ENCODE measurements around the gene TGM1.
"Not testable (repeated sequence)": the region's sequence is repeated elsewhere in the genome, so short reads cannot be mapped to it uniquely, and the experiment has no call there.

TGM1 gene

DNA sequence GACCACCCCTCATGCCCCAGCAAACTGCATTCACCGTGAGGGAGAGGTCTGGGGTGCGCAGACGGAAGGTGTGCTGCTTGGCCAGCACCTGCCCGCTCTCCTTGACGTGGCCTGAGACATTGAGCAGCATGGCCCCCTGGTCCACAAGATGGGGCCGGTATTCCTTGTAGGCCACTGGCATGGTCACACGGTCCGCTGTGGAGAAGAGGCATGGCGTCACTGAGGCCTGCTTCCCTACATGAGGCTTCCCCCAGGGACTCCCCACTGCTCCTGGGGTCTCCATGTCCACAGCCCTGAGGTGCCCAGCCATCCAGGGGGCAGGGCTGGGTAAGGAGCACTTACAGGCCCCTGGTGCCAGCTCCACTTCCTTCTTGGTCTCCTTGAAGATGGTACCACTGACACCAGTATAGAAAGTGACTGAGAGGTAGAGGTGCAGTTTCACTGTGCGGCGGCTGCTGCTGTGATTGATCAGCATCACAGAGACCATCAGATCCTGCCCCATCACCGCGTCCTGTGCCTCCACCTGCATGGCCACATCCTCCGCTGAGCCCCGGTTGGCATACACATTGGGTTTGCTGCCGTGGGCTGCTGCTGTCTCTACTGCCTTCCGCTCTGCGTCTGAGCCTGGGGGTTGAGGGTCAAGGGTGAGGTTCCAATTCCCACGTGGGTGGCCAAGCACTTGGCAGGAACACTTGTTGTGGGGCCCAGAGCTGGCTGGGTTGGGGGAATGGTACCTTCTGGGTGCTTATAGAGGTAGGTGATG lies 8.2 kb downstream of the TGM1 start:
- DNase-seq (ENCODE audit: low read depth) = no peak

DNA sequence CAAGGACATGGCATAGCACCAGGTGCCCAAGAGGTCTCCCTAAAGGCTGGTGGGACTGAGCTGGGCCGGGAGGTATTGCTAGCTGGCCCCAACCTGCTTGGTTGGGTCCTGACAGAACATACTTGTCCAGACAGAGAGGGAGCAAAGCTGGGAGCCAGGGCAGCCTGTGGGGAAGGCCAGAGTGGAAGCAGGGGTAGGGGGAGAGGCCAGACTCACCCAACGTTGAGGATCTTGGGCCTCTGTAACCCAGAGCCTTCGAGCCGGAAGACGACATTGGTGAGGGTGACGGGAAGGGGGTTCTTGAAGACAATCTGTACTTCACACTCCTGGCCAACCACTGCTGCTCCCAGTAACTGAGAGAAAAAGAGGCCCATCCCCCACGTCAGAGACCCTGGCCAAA lies 9.0 kb downstream of the TGM1 start:
- DNase-seq (ENCODE audit: low read depth) = no peak

- DNase-seq (ENCODE audit: low read depth) = no peak
Measured at GRCh38 chr14:24252289-24253124, 10.5 kb downstream of the TGM1 start.

DNA sequence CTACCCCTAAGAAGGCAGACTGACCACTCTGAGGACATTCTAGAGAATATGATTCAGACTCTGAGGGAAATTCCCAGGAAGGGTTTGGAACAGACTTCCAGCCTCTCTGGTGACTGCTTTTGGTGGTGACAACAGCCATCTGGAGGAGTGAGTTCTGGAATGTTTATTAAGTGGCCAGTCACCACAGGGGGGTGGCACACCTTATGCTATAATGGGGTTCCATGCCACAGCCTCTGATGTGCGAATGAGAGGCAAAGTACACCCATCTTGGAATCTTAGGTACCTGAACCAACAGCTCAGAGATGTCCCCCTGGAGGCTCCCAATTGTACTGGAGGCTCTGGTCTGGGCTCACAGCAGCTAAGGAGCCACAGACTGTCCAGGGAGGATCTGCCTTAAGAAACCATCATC lies 11.1 kb downstream of the TGM1 start:
- DNase-seq (ENCODE audit: low read depth) = peak; percentile 72

DNA sequence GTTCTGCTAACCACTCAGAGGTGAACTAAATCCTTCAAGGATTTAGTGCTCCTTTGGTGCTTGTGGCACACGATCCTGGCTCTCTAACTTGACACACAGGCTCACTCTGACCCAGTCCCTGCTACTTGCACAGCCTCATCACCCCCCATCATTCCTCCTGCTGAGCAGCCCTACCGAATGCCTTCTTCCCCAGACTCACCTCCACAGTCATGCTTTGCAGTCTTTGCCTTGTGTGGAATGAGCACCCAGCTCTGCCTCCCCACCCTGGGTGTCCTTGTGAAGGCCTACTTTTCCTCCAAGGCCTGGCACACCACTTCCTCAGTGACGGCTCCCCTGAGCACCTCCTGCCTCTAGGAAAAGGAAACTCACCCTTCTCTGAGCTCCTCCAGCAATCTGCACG lies 12.6 kb downstream of the TGM1 start:
- no peak for DNase-seq (ENCODE audit: low read depth)

- no peak for DNase-seq (ENCODE audit: low read depth)
Measured at GRCh38 chr14:24249230-24250021, 13.6 kb downstream of the TGM1 start.

DNA sequence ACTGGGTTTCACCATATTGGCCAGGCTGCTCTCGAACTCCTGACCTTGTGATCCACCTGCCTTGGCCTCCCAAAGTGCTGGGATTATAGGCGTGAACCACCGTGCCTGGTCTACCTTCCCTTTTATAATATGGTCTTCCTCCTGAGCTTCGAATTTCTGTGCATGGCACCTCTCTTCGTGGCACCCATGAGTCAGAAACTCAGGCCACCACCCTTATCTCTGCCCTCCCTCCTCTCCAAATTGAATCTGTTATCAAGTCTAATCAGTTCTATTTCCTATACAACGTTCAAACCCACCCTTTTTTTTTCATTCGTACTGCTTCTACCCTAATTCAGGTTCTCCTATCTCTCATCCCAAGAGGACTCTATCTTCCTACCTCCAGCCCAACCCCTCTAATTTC lies 15.6 kb downstream of the TGM1 start:
- no peak for DNase-seq (ENCODE audit: low read depth)

- peak; percentile 31 for DNase-seq (ENCODE audit: low read depth)
Measured at GRCh38 chr14:24246765-24247212, 16.2 kb downstream of the TGM1 start.

- not testable (repeated sequence) for DNase-seq (ENCODE audit: low read depth)
Measured at GRCh38 chr14:24245350-24245749, 17.6 kb downstream of the TGM1 start.

GRCh38 chr14:24243336-24243836 lies 19.6 kb downstream of the TGM1 start:
- DNase-seq (ENCODE audit: low read depth) = no peak

DNA sequence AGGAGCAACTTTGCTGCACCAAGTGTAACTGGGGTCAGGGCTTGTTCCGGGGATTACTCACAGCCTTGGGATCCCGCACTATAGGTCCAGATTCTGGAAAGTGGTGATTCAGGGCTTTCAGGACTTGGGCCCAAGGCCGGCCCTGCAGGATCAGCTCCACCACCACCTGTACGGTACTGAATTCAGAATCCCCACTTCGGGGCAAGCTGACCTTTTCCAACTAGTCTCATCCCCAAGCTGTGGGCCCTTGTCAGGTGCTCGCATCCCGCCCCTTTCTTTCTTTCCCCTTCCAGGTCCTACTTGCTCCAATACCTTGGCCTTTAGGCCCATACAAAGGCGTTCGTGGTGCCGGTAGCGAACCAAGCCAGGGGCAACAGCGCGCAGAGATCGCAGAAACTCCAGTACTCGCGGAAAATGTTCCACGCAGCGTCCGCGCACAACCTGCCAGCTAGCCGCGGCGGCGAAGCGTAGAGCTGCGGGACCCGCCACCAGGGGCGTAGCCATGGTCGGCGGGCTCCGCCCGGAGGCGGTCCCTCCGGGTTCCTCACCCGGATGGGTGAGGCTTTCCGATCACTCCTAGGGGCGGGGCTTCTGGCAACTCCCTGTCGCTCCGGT lies 21.0 kb downstream of the TGM1 start:
- peak; percentile 94 for DNase-seq (ENCODE audit: low read depth)

DNA sequence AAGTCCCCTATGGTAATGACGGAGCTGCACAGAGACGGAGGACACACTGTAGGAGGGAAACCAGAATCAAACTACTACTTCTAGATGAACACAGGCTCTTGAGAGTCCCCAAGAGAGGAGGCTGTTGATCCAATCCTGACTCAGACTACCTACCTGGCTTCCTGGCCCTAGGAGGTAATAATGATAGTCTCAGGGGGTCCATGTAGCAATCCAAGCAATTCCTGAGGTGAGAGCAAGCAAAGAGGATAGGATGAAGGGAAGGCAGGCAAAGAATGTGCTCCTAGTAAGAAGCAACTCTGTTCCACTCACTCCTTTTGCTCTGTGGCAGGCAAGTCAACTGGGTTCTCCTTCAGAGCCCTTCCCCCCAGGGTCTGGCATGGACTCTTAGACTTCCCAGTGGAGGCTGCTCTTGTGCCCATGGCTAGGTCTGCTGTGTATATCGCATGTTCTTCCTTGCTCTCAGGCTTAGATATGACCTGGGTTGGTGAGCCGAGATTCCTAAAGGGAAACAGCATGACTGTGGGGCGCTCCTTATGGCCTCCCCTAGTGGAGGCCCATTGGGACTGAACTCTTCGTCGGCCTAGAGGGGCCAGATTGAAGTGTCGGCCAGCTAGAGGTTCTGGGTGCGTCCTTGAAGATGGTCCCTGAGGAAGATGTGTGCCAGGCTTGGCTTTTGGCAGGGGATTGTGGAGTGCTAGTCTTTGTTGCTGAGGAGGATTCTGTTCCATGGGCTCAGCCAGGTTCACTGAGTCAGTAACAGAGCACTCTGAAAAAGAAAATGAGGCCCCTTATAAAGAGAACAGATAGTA lies 22.7 kb downstream of the TGM1 start:
- DNase-seq (ENCODE audit: low read depth) = no peak

- peak; percentile 25 for DNase-seq (ENCODE audit: low read depth)
Measured at GRCh38 chr14:24238527-24239037, 24.4 kb downstream of the TGM1 start.

DNA sequence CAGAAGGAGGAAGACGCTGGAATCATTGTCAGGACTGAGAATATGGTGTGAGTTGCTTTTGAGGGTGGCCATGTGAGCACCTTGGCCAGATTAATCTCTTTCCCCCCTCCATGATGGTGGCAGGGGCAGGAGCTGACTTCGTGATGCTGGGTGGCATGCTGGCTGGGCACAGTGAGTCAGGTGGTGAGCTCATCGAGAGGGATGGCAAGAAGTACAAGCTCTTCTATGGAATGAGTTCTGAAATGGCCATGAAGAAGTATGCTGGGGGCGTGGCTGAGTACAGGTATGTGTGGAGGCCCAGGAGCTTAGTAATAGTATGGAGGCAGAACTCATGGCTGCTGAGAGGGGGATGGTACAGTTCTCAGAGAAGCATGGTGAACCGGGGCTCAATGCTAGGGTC lies 24.9 kb downstream of the TGM1 start:
- DNase-seq (ENCODE audit: low read depth) = no peak

DNA sequence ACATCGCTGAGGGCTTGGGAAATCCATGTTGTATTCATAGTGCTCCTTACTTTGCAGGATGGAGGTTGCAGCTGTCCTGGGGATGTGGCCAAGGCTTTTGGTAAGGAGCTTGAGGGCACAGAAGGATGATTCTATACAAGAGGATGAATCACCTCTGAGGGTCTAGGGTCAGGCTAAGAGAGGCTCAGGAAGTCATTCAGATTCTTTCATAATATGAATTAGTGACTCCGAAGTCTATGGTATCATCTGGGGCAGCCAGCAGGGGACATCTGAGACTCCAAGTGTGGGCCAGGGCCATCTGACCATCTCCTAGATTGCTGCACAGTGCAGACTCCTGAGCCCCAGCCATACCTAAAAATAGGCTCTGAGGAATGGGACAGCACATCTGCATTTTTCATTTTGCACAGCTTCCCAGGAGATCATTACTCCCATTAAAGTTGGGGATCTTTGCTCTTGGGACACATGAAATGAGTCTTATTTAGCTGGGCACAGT lies 25.5 kb downstream of the TGM1 start:
- no peak for DNase-seq (ENCODE audit: low read depth)

- DNase-seq (ENCODE audit: low read depth) = no peak
Measured at GRCh38 chr14:24236689-24237462, 26.1 kb downstream of the TGM1 start.

DNA sequence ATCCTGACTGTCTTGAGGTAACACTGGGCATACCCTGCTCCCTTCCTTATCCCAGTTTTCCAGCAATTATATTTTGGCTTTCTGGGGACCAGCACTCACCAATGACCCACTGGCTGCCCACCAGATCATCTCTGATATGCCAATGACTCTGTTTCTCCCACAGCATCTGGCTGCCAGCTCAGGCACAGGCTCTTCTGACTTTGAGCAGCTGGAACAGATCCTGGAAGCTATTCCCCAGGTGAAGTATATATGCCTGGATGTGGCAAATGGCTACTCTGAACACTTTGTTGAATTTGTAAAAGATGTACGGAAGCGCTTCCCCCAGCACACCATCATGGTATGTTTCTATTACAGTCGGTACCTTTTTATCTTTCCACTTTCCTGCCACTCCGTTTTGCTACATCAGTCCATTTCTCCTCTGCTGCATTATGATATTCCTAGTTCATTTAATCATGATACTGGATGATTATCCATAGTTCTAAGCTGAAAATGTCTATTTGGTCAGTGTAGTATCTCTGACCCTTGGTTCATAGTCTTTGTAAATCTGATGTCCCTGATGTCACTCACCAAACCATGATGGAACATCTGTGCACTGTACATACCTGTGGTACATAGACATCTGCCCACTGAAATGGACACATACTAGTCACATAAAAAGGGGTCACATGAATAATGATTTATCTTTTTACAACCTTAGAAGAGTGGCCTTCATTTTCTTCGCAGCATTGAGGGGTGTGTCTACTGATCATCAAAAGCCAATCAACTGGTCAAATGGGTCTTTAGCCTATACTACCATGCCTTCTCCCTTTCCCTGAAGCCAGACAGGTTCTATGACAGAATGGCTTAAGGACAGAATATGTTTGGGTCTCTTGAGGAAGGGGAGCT lies 26.9 kb downstream of the TGM1 start:
- DNase-seq (ENCODE audit: low read depth) = no peak

- DNase-seq (ENCODE audit: low read depth) = peak; percentile 53
Measured at GRCh38 chr14:24234095-24235005, 28.6 kb downstream of the TGM1 start.

All from EH (cell line).